ENCODE results near the gene DUSP12. TPM values are rescaled to one million over a fixed set of nuclear protein-coding genes. Genes with fewer than 3 reads are reported as not detected.

DUSP12 gene
- polyA plus RNA-seq, 1 of the 3 experiments (the other 2 are of a cell fraction): 41.7 TPM

DNA sequence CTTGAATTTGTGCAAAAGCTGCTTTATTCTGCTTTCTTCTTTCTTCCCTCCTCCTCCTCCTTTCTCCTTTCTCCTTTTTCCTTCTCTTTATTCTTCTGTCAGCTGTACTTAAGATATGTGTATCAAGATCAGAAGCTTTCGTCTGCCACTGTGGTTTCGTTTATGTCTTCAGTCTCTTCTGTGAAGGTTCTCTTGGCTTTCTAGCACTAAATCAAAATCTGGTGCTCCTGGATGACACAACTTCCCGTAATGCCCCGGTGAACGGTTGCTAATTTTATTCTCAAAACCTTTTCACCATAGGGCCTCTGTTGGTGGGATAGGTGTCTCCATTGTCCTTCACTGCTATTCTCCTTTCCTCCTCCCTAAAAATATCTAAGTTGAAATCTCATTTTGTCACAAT, 21.6 kb downstream of the DUSP12 start:
- Histone ChIP-seq H4K20me1 (ENCODE audit: insufficient read depth) (no peaks in the 10 kb centered on the region), H3K4me2 (no peak overlapping the region), H3F3A (replicated peaks; ENCODE audit: insufficient read depth) (no peaks in the 10 kb centered on the region), H3K4me1 (ENCODE audit: control insufficient read depth in 1 of 2, insufficient read depth in 2 of 2, low read depth in 1 of 2, low read length in 1 of 2) (peaks cover 4 to 5% of the 10 kb centered on the region in 2 experiments; a peak in 3 of 4 replicates), H3K27me3 (ENCODE audit: insufficient read depth) (no peaks in the 10 kb centered on the region), H3K9ac (no peak overlapping the region), H3K9me2 (no peaks in the 10 kb centered on the region), H3K27ac (ENCODE audit: low read depth in 2 of 2, low read length in 1 of 2) (no peak overlapping the region), H3K79me2 (ENCODE audit: insufficient read depth) (peaks cover 90% of the 10 kb centered on the region), H3K4me3 (ENCODE audit: low read depth in 2 of 2, low read length in 1 of 2) (no peak overlapping the region), H3K9me3 (no peaks in the 10 kb centered on the region), H3K36me3 (replicated peaks in 1 of 2; ENCODE audit: control insufficient read depth in 1 of 2, insufficient read depth in 2 of 2, low read length in 1 of 2) (no peaks in the 10 kb centered on the region), H2AFZ (ENCODE audit: low read depth) (no peak overlapping the region)
- ChIA-PET POLR2A (no interaction called here), CTCF (no interaction called here)
- 84% methylated on average over 5 of the region's 5 CpGs for WGBS (ENCODE audit: low lambda C conversion rate)
- DNase-seq: no peak
- TF ChIP-seq, protein P1, sequence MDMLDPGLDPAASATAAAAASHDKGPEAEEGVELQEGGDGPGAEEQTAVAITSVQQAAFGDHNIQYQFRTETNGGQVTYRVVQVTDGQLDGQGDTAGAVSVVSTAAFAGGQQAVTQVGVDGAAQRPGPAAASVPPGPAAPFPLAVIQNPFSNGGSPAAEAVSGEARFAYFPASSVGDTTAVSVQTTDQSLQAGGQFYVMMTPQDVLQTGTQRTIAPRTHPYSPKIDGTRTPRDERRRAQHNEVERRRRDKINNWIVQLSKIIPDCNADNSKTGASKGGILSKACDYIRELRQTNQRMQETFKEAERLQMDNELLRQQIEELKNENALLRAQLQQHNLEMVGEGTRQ (IDR thresholded peaks at IDR 0.05; ENCODE audit: borderline replicate concordance, low read depth, low read length): no peak
- TF ChIP-seq, protein P2, sequence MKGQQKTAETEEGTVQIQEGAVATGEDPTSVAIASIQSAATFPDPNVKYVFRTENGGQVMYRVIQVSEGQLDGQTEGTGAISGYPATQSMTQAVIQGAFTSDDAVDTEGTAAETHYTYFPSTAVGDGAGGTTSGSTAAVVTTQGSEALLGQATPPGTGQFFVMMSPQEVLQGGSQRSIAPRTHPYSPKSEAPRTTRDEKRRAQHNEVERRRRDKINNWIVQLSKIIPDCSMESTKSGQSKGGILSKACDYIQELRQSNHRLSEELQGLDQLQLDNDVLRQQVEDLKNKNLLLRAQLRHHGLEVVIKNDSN (IDR thresholded peaks at IDR 0.05; ENCODE audit: borderline replicate concordance, low read depth): no peak
- no peak for TF ChIP-seq RXRA (IDR thresholded peaks at IDR 0.05; ENCODE audit: borderline replicate concordance, low read depth)
- TF ChIP-seq RCOR1 (IDR thresholded peaks at IDR 0.05; ENCODE audit: low read length): no peak
- TF ChIP-seq, protein P3, sequence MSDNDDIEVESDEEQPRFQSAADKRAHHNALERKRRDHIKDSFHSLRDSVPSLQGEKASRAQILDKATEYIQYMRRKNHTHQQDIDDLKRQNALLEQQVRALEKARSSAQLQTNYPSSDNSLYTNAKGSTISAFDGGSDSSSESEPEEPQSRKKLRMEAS (IDR thresholded peaks at IDR 0.05; ENCODE audit: low read depth): no peak
- TF ChIP-seq FOXJ3 (CRISPR knock-in tag; IDR thresholded peaks at IDR 0.05): no peak
- TF ChIP-seq SMC3 (IDR thresholded peaks at IDR 0.05; ENCODE audit: low read depth, low read length): no peak
- TF ChIP-seq SIN3A (IDR thresholded peaks at IDR 0.05; ENCODE audit: borderline replicate concordance, low read depth, low read length): no peak

DNA sequence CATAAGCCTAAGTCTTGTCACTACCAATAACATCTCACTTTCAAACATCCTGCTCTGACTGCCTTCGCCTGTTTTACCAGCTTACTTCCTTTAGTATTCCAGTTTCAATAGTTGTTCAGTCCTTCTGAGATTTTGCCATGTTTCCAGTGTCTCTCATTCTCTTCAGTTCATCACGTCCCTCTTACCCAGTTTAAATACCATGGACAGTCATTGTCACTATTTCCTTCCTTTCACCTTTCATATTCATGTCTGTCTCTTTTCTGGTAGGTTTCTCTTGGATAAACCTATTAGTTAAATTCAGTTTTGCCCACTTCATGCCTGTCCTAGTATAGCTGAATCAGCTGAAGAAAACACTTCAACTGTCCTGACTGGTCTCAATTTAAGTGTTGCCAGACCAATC, 22.4 kb downstream of the DUSP12 start:
- H3K27ac ChIP-seq (ENCODE audit: low read depth in 2 of 2, low read length in 1 of 2): no peak overlapping the region
- H3K9me2 ChIP-seq: no peaks in the 10 kb centered on the region
- ChIA-PET CTCF (no interaction called here), POLR2A (interaction anchor here (0.6 kb wide), 1 partner anchor 353 kb away, joined by 3 read pairs; no protein-coding TSS in a partner anchor)
- no peaks in the 10 kb centered on the region for H3K9me3 ChIP-seq
- H3K79me2 ChIP-seq (ENCODE audit: insufficient read depth): peaks cover 86% of the 10 kb centered on the region
- H3F3A ChIP-seq (replicated peaks; ENCODE audit: insufficient read depth): no peaks in the 10 kb centered on the region
- TF ChIP-seq FOXM1 (IDR thresholded peaks at IDR 0.05; ENCODE audit: low read depth) (no peak), RAD21 (IDR thresholded peaks at IDR 0.05; ENCODE audit: low read length) (no peak), EZH2phosphoT487 (IDR thresholded peaks at IDR 0.05; ENCODE audit: borderline replicate concordance, low read depth) (no peak), POLR2AphosphoS5 (IDR thresholded peaks at IDR 0.05; ENCODE audit: low read depth, low read length) (no peak)
- TF ChIP-seq, protein P3 (IDR thresholded peaks at IDR 0.05; ENCODE audit: low read depth): no peak
- no peaks in the 10 kb centered on the region for H3K27me3 ChIP-seq (ENCODE audit: insufficient read depth)
- DNase-seq: no peak
- no peaks in the 10 kb centered on the region for H3K36me3 ChIP-seq (replicated peaks in 1 of 2; ENCODE audit: control insufficient read depth in 1 of 2, insufficient read depth in 2 of 2, low read length in 1 of 2)
- peaks cover 2 to 4% of the 10 kb centered on the region in 2 experiments; a peak in 3 of 4 replicates for H3K4me1 ChIP-seq (ENCODE audit: control insufficient read depth in 1 of 2, insufficient read depth in 2 of 2, low read depth in 1 of 2, low read length in 1 of 2)
- no peaks in the 10 kb centered on the region for H4K20me1 ChIP-seq (ENCODE audit: insufficient read depth)
- no peak overlapping the region for H3K4me3 ChIP-seq (ENCODE audit: low read depth in 2 of 2, low read length in 1 of 2)
- no peak overlapping the region for H2AFZ ChIP-seq (ENCODE audit: low read depth)
- H3K4me2 ChIP-seq: no peak overlapping the region
- H3K9ac ChIP-seq: no peak overlapping the region
- WGBS (ENCODE audit: low lambda C conversion rate): 94% methylated on average over 2 of the region's 2 CpGs

All from SK-N-SH (cell line).